HL-60 (cell line): ENCODE data around the gene CDC6.

Source experiments
- DNase-seq, 2 experiments: peaks; one replicate each; pipeline ENCODE4 v3.0.0-alpha.2; 2010 to 2020; ENCODE audit warnings: low read depth in 1 of 2, low spot score in 1 of 2
- H3K27ac ChIP-seq: fragments of 250-450 bp; sonication (Bioruptor Pico); replicated peaks from 2 replicates; pipeline ENCODE4 v1.5.1; 2020; ENCODE audit warnings: mild to moderate bottlenecking, moderate library complexity
- H3K27me3 ChIP-seq: fragments of 250-450 bp; sonication (Bioruptor Pico); 2 replicates; pipeline ENCODE4 v1.5.1; 2021; ENCODE audit warnings: mild to moderate bottlenecking, moderate library complexity; ENCODE audit not compliant: insufficient read depth, poor library complexity, severe bottlenecking
- H3K4me3 ChIP-seq: replicated peaks from 2 replicates; pipeline ENCODE4 v1.5.1; 2011; ENCODE audit warnings: mild to moderate bottlenecking, control low read depth, low read length; ENCODE audit not compliant: insufficient read depth
- CTCF ChIP-seq: IDR thresholded peaks from one replicate; pipeline ENCODE4 v1.5.1; 2011; ENCODE audit warnings: low read length, control low read depth, inconsistent platforms; ENCODE audit not compliant: insufficient read depth
- GABPA ChIP-seq: IDR thresholded peaks from 2 replicates; pipeline ENCODE4 v1.6.1; 2012; ENCODE audit warnings: low read depth
- POLR2AphosphoS5 ChIP-seq: IDR thresholded peaks from 2 replicates; pipeline ENCODE4 v1.6.1; 2012; ENCODE audit warnings: low read depth
- REST ChIP-seq: IDR thresholded peaks from 2 replicates; pipeline ENCODE4 v1.6.1; 2012; ENCODE audit warnings: low read depth; ENCODE audit not compliant: insufficient replicate concordance
- SPI1 ChIP-seq: IDR thresholded peaks from 2 replicates; pipeline ENCODE4 v1.6.1; 2012; ENCODE audit warnings: low read depth, mild to moderate bottlenecking, borderline replicate concordance

The CDC6 gene

GRCh38 chr17:40333781-40334448 is 46.2 kb downstream of the CDC6 start:
- Histone ChIP-seq H3K27ac (peak overlapping the region; percentile 52), H3K4me3 (no peak overlapping the region), H3K27me3 (no peaks in the 10 kb centered on the region)
- peak; percentile 95 to 97 for DNase-seq
- TF ChIP-seq GABPA: no peak
- peak; percentile 70; the same call in 1 of the 2 replicates for TF ChIP-seq SPI1
- TF ChIP-seq POLR2AphosphoS5: peak; percentile 59

GRCh38 chr17:40335620-40336019 is 47.9 kb downstream of the CDC6 start:
- Histone ChIP-seq H3K27ac (no peak overlapping the region), H3K27me3 (no peaks in the 10 kb centered on the region), H3K4me3 (no peak overlapping the region)
- TF ChIP-seq CTCF: no peak
- TF ChIP-seq POLR2AphosphoS5: no peak
- TF ChIP-seq GABPA: no peak
- no peak for TF ChIP-seq REST
- no peak for TF ChIP-seq SPI1
- no peak for DNase-seq

GRCh38 chr17:40337351-40337750 is 49.7 kb downstream of the CDC6 start:
- no peak for DNase-seq

GRCh38 chr17:40338058-40338457 is 50.4 kb downstream of the CDC6 start:
- peak in 1 of 2 experiments; percentile 84 for DNase-seq
- peak overlapping the region; percentile 69 for H3K27ac ChIP-seq

More at GRCh38 chr17:40337351-40337750, 49.7 kb downstream of the CDC6 start:
- Histone ChIP-seq H3K27me3 (no peaks in the 10 kb centered on the region), H3K4me3 (no peak overlapping the region), H3K27ac (peak overlapping the region; percentile 69)
- no peak for TF ChIP-seq SPI1

GRCh38 chr17:40338941-40339649 is 51.4 kb downstream of the CDC6 start:
- TF ChIP-seq REST (no peak), SPI1 (no peak), GABPA (no peak; the same call in 1 of the 2 replicates), POLR2AphosphoS5 (peak; percentile 79)
- peak in 1 of 2 experiments; percentile 42 for DNase-seq
- Histone ChIP-seq H3K4me3 (no peak overlapping the region), H3K27ac (peak overlapping the region; percentile 69), H3K27me3 (no peaks in the 10 kb centered on the region)

More at GRCh38 chr17:40338058-40338457, 50.4 kb downstream of the CDC6 start:
- no peaks in the 10 kb centered on the region for H3K27me3 ChIP-seq
- peak; percentile 97 for TF ChIP-seq SPI1
- TF ChIP-seq POLR2AphosphoS5: peak; percentile 55
- no peak for TF ChIP-seq CTCF
- H3K4me3 ChIP-seq: no peak overlapping the region
